ENCODE results near the gene TOMM7.
"Not testable (repeated sequence)": the region's sequence is repeated elsewhere in the genome, so short reads cannot be mapped to it uniquely, and the experiment has no call there.

TOMM7 gene

GRCh38 chr7:22853138-22853537 lies 30.5 kb upstream of the TOMM7 start:
- no peak for DNase-seq

GRCh38 chr7:22851145-22851544 lies 28.5 kb upstream of the TOMM7 start:
- DNase-seq, result no peak

- not testable (repeated sequence) for DNase-seq
Measured at GRCh38 chr7:22850394-22850793, 27.7 kb upstream of the TOMM7 start.

GRCh38 chr7:22849662-22850061 lies 27.0 kb upstream of the TOMM7 start:
- DNase-seq, result no peak

GRCh38 chr7:22849172-22849571 lies 26.5 kb upstream of the TOMM7 start:
- no peak for DNase-seq

- no peak for DNase-seq
Measured at GRCh38 chr7:22846961-22847360, 24.3 kb upstream of the TOMM7 start.

- DNase-seq, result no peak
Measured at GRCh38 chr7:22845221-22845834, 22.7 kb upstream of the TOMM7 start.

- no peak for DNase-seq
Measured at GRCh38 chr7:22843681-22844309, 21.1 kb upstream of the TOMM7 start.

- DNase-seq, result no peak
Measured at GRCh38 chr7:22842973-22843372, 20.3 kb upstream of the TOMM7 start.

- DNase-seq, result no peak
Measured at GRCh38 chr7:22842383-22842941, 19.8 kb upstream of the TOMM7 start.

GRCh38 chr7:22841954-22842353 lies 19.3 kb upstream of the TOMM7 start:
- no peak for DNase-seq

GRCh38 chr7:22837308-22837707 lies 14.7 kb upstream of the TOMM7 start:
- DNase-seq, result no peak

GRCh38 chr7:22836506-22836905 lies 13.9 kb upstream of the TOMM7 start:
- not testable (repeated sequence) for DNase-seq

- no peak for DNase-seq
Measured at GRCh38 chr7:22833957-22834356, 11.3 kb upstream of the TOMM7 start.

- DNase-seq, result no peak
Measured at GRCh38 chr7:22833113-22833855, 10.6 kb upstream of the TOMM7 start.

GRCh38 chr7:22832401-22832800 lies 9.8 kb upstream of the TOMM7 start:
- no peak for DNase-seq

- DNase-seq, result no peak
Measured at GRCh38 chr7:22831602-22832305, 9.1 kb upstream of the TOMM7 start.

GRCh38 chr7:22827563-22827962 lies 4.9 kb upstream of the TOMM7 start:
- DNase-seq, result no peak

- no peak for DNase-seq
Measured at GRCh38 chr7:22826593-22826992, 3.9 kb upstream of the TOMM7 start.

- no peak for DNase-seq
Measured at GRCh38 chr7:22824760-22825159, 2.1 kb upstream of the TOMM7 start.

GRCh38 chr7:22823142-22823497 lies 471 bp upstream of the TOMM7 start:
- DNase-seq, result no peak

- peak; percentile 20 for DNase-seq
Measured at GRCh38 chr7:22821702-22822485, 755 bp downstream of the TOMM7 start.

- no peak for DNase-seq
Measured at GRCh38 chr7:22819476-22819875, 3.2 kb downstream of the TOMM7 start.
